Kidney epithelial cell (primary cell): ENCODE data around the gene PTPRT. TPM values are rescaled to one million over a fixed set of nuclear protein-coding genes. Genes with fewer than 3 reads are reported as not detected.

Experiments used
- DNase-seq: peaks from one replicate; pipeline ENCODE4 v3.0.0-alpha.2; 2010; ENCODE audit warnings: low read depth
- H3K27me3 ChIP-seq: 2 replicates; pipeline ENCODE4 v1.6.0; 2011; ENCODE audit warnings: low read length; ENCODE audit not compliant: control insufficient read depth, insufficient read depth
- H3K36me3 ChIP-seq: 2 replicates; pipeline ENCODE4 v1.5.1; 2011; ENCODE audit warnings: low read length; ENCODE audit not compliant: control insufficient read depth, insufficient read depth
- H3K4me3 ChIP-seq: 2 replicates; pipeline ENCODE4 v1.5.1; 2011; ENCODE audit warnings: low read depth, mild to moderate bottlenecking, control low read depth, low read length
- CTCF ChIP-seq: IDR thresholded peaks from 2 replicates; pipeline ENCODE4 v1.5.1; 2011; ENCODE audit warnings: mild to moderate bottlenecking, moderate library complexity, low read length, control low read depth, inconsistent platforms; ENCODE audit not compliant: insufficient read depth, poor library complexity, severe bottlenecking
- total RNA-seq: library from RNA; depleted of rRNA; stranded (reverse); fragments of >200 nt; gene quantifications from 2 replicates; pipeline ENCODE4 v1.2.3, GENCODE V29; 2015

PTPRT gene
- total RNA-seq, 1 donor from 2014 or later, result 0.25 TPM

GRCh38 chr20:43052532-43052931 is 137.2 kb downstream of the PTPRT start:
- no peak for DNase-seq
- Histone ChIP-seq H3K36me3 (no peaks in the 10 kb centered on the region), H3K4me3 (no peak overlapping the region), H3K27me3 (no peaks in the 10 kb centered on the region)
- TF ChIP-seq CTCF, result no peak

GRCh38 chr20:43046966-43047365 is 142.7 kb downstream of the PTPRT start:
- no peaks in the 10 kb centered on the region for H3K27me3 ChIP-seq
- no peak for DNase-seq
- H3K4me3 ChIP-seq, result no peak overlapping the region
- no peak for TF ChIP-seq CTCF
- H3K36me3 ChIP-seq, result no peaks in the 10 kb centered on the region

GRCh38 chr20:43043887-43044286 is 145.8 kb downstream of the PTPRT start:
- no peak for DNase-seq
- no peaks in the 10 kb centered on the region for H3K36me3 ChIP-seq
- H3K4me3 ChIP-seq, result no peak overlapping the region
- no peaks in the 10 kb centered on the region for H3K27me3 ChIP-seq
- no peak for TF ChIP-seq CTCF

GRCh38 chr20:43040427-43040826 is 149.3 kb downstream of the PTPRT start:
- H3K4me3 ChIP-seq, result no peak overlapping the region
- H3K27me3 ChIP-seq, result no peaks in the 10 kb centered on the region
- no peaks in the 10 kb centered on the region for H3K36me3 ChIP-seq
- DNase-seq, result no peak
- no peak for TF ChIP-seq CTCF

- no peak for TF ChIP-seq CTCF
- no peak overlapping the region for H3K4me3 ChIP-seq
- no peak for DNase-seq
These were observed 151.9 kb downstream of the PTPRT start for GRCh38 chr20:43037605-43038309.

More at GRCh38 chr20:43037605-43038309, 151.9 kb downstream of the PTPRT start:
- H3K27me3 ChIP-seq, result no peaks in the 10 kb centered on the region
- H3K36me3 ChIP-seq, result no peaks in the 10 kb centered on the region
